Right lobe of liver (tissue), 6 donors: ENCODE data around the gene PRICKLE1. TPM values are rescaled to one million over a fixed set of nuclear protein-coding genes. Genes with fewer than 3 reads are reported as not detected.

ENCODE experiments used
- ATAC-seq, 4 donors: fragments of 200-7000 bp; cut with Tn5 transposase; one replicate each; pipeline ENCODE4 v1.9.1; 2020; ENCODE audit warnings: mild to moderate bottlenecking in 4 of 4, moderate library complexity in 4 of 4
- DNase-seq, 3 donors: peaks; one replicate each; pipeline ENCODE4 v3.0.0-alpha.2; 2020
- H3K27ac ChIP-seq, 3 donors: fragments of 200-600 bp; one replicate each; pipeline ENCODE4 v1.8.0; 2022
- H3K27me3 ChIP-seq, 2 donors: fragments of 200-600 bp; one replicate each; pipeline ENCODE4 v1.8.0; 2022
- H3K36me3 ChIP-seq, 4 donors: fragments of 200-600 bp; sonication (generic) in 1 of 4; one replicate each; pipeline versions ENCODE4 v1.5.1 to v1.8.0; 2017 to 2022; ENCODE audit warnings: control low read depth in 1 of 4
- H3K4me1 ChIP-seq, 4 donors: fragments of 200-600 bp; sonication (generic) in 1 of 4; one replicate each; pipeline versions ENCODE4 v1.5.1 to v1.8.0; 2017 to 2022; ENCODE audit warnings: control low read depth in 1 of 4
- H3K4me3 ChIP-seq, 3 donors: fragments of 200-600 bp; one replicate each; pipeline ENCODE4 v1.8.0; 2022
- H3K9me3 ChIP-seq, 4 donors: fragments of 200-600 bp; sonication (generic) in 1 of 4; one replicate each; pipeline versions ENCODE4 v1.5.1 to v1.8.0; 2017 to 2022; ENCODE audit warnings: control low read depth in 1 of 4
- POLR2A ChIP-seq: fragments of 450-650 bp; IDR thresholded peaks from one replicate; pipeline ENCODE4 v1.6.1; 2017; ENCODE audit warnings: antibody characterized with exemption, mild to moderate bottlenecking
- WGBS: methylation state at CpG from one replicate; pipeline ENCODE4 v1.1.6; 2018; ENCODE audit warnings: low coverage, low lambda C conversion rate; ENCODE audit not compliant: insufficient coverage; ENCODE audit errors: missing lambda C conversion rate; 5-methylcytosine and 5-hydroxymethylcytosine counted together
- intact Hi-C, 2 donors: fragments of 100-400 bp; cut with DNase I; formaldehyde crosslinking; loops; one replicate each; pipeline versions ENCODE4 v1.11.2 to v1.14.1; 2022
- total RNA-seq, 6 experiments: library from RNA; depleted of rRNA in 2 of 6; stranded (reverse); fragments of >200 nt in 2 of 6; fragmentation: NEBNext Ultra II Directional in 3 of 6; extraction: Animal tissue kit (Norgen Biotek cat#: 25700) in 3 of 6; gene quantifications; one replicate each; pipeline versions ENCODE4 v1.1.0 to v1.2.4, GENCODE V29; 2016 to 2023
- TF ChIP-seq, protein P1 (sequence below), 4 donors: fragments of 200-600 bp in 3 of 4; fragments of 450-650 bp in 1 of 4; IDR thresholded peaks; one replicate each; pipeline versions ENCODE4 v1.5.1 to v1.8.0; 2016 to 2022; ENCODE audit warnings: antibody characterized with exemption in 4 of 4, mild to moderate bottlenecking in 2 of 4
- donor health status: DM: no; HTN: yes; CAD: no.
- donor health status: DM: no; HTN: no; CAD: no.
- donor health status: DM: no; HTN: no; CAD: no.
- donor health status: DM: no; HTN: yes; CAD: no.
- donor health status: DM: no; HTN: yes; CAD: no.

The PRICKLE1 gene
- total RNA-seq, 6 experiments from 2014 or later, result 0.79 to 2.9 (median 1.1) TPM

- Histone ChIP-seq H3K36me3 (no peaks in the 10 kb centered on the region), H3K27ac (no peak overlapping the region), H3K27me3 (no peaks in the 10 kb centered on the region), H3K4me1 (no peaks in the 10 kb centered on the region), H3K9me3 (no peaks in the 10 kb centered on the region), H3K4me3 (no peak overlapping the region)
- no peak for ATAC-seq
- DNase-seq, result no peak
- no peak for TF ChIP-seq POLR2A
- TF ChIP-seq, protein P1, sequence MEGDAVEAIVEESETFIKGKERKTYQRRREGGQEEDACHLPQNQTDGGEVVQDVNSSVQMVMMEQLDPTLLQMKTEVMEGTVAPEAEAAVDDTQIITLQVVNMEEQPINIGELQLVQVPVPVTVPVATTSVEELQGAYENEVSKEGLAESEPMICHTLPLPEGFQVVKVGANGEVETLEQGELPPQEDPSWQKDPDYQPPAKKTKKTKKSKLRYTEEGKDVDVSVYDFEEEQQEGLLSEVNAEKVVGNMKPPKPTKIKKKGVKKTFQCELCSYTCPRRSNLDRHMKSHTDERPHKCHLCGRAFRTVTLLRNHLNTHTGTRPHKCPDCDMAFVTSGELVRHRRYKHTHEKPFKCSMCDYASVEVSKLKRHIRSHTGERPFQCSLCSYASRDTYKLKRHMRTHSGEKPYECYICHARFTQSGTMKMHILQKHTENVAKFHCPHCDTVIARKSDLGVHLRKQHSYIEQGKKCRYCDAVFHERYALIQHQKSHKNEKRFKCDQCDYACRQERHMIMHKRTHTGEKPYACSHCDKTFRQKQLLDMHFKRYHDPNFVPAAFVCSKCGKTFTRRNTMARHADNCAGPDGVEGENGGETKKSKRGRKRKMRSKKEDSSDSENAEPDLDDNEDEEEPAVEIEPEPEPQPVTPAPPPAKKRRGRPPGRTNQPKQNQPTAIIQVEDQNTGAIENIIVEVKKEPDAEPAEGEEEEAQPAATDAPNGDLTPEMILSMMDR (IDR thresholded peaks at IDR 0.05), result no peak
- 44% methylated on average over 1 of the region's 1 CpG for WGBS
- intact Hi-C loops, result no loop called here
Measured at GRCh38 chr12:42473130-42473529, 116.4 kb downstream of the PRICKLE1 start.

DNA sequence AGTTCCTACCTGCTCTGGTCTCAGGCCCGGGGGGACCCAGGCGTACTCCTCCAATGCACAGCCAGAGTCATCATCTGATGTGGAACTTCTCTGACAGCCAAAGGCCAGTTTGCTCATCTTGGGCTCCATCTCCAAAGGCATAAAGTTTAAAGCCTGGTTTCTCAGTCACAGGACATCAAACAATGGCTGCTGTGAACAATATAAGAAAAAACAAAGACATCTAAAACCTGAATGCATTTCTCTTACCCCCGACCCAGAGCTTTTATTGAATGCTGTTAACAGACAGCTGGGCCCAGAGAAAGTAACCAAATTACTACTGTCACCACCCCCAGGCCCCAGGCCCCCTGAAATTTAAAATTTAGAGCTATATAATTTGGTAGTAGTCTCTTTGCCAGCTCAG lies 117.2 kb downstream of the PRICKLE1 start:
- TF ChIP-seq, protein P1 (IDR thresholded peaks at IDR 0.05), result no peak
- TF ChIP-seq POLR2A, result no peak
- no peak for ATAC-seq
- WGBS, result 33% methylated on average over 2 of the region's 3 CpGs

GRCh38 chr12:42469355-42470175 lies 120.0 kb downstream of the PRICKLE1 start:
- Histone ChIP-seq H3K4me1 (no peaks in the 10 kb centered on the region), H3K27me3 (no peaks in the 10 kb centered on the region), H3K9me3 (no peaks in the 10 kb centered on the region), H3K27ac (no peak overlapping the region), H3K36me3 (no peaks in the 10 kb centered on the region), H3K4me3 (peak overlapping the region in 1 of 3 donors; percentile 14)
- no peak for DNase-seq
- intact Hi-C loops, result no loop called here
- peak; percentile 12 to 81 (median 52) for ATAC-seq
- 51% methylated on average over 5 of the region's 7 CpGs for WGBS
- TF ChIP-seq, protein P1 (IDR thresholded peaks at IDR 0.05), result no peak
- TF ChIP-seq POLR2A, result no peak

More for the DNA sequence above, 117.2 kb downstream of the PRICKLE1 start:
- Histone ChIP-seq H3K9me3 (no peaks in the 10 kb centered on the region), H3K4me1 (no peaks in the 10 kb centered on the region), H3K27me3 (no peaks in the 10 kb centered on the region), H3K36me3 (no peaks in the 10 kb centered on the region), H3K4me3 (no peak overlapping the region), H3K27ac (no peak overlapping the region)
- intact Hi-C loops, result no loop called here
- DNase-seq, result no peak

DNA sequence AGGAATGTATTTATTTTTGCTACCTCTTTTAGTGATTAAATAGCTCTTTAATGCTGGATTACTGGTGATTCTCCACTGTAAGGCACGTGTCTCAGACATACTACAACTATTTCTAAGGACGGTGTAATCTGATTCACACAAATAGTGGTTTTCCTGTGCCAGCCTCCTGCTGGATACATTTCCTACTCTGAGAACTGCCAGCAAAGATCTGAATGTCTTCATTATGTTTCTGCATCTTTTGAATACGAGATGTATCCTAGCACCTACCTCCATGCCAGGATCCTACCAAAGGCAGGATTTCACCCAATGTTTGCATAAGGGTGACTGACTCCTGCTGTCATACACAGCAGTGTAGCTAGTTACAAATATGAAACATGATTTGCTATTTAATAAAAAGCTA lies 120.6 kb downstream of the PRICKLE1 start:
- Histone ChIP-seq H3K4me3 (peak overlapping the region in 1 of 3 donors; percentile 14), H3K27ac (no peak overlapping the region), H3K27me3 (no peaks in the 10 kb centered on the region), H3K4me1 (no peaks in the 10 kb centered on the region), H3K9me3 (no peaks in the 10 kb centered on the region), H3K36me3 (no peaks in the 10 kb centered on the region)
- TF ChIP-seq POLR2A, result no peak
- TF ChIP-seq, protein P1 (IDR thresholded peaks at IDR 0.05), result no peak
- intact Hi-C loops, result no loop called here
- DNase-seq, result no peak
- WGBS, result 32% methylated on average over 3 of the region's 3 CpGs
- peak in 1 of 4 donors; percentile 33 for ATAC-seq
